ENCODE data around the gene PROX2.

- no peak for TF ChIP-seq CTCF (conservative IDR thresholded peaks at IDR 0.05)
- no peak for TF ChIP-seq ZFX (IDR thresholded peaks at IDR 0.05)
Observed at GRCh38 chr14:74921053-74921620, 45.2 kb upstream of the PROX2 start.
